H9 (cell line): ENCODE results near the gene TXNRD1. TPM values are rescaled to one million over a fixed set of nuclear protein-coding genes. Genes with fewer than 3 reads are reported as not detected.

Experiments
- DNase-seq: peaks from one replicate; pipeline ENCODE4 v3.0.0-alpha.2; 2017
- H2AFZ ChIP-seq: one replicate; pipeline ENCODE4 v1.6.1; 2013; ENCODE audit warnings: mild to moderate bottlenecking, low read length, control low read depth, moderate library complexity
- H2AK5ac ChIP-seq: 2 replicates; pipeline ENCODE4 v1.6.1; 2013; ENCODE audit warnings: low read length, control low read depth, mixed read lengths; ENCODE audit not compliant: insufficient read length
- H2BK120ac ChIP-seq: one replicate; pipeline ENCODE4 v1.6.1; 2013; ENCODE audit warnings: low read depth, mild to moderate bottlenecking, low read length, control low read depth, inconsistent platforms; ENCODE audit not compliant: poor library complexity, severe bottlenecking
- H2BK12ac ChIP-seq: 2 replicates; pipeline ENCODE4 v1.6.1; 2013; ENCODE audit warnings: low read length, control low read depth, mixed read lengths, low read depth; ENCODE audit not compliant: insufficient read length
- H2BK15ac ChIP-seq: 2 replicates; pipeline ENCODE4 v1.6.1; 2013; ENCODE audit warnings: low read depth, low read length, control low read depth
- H2BK20ac ChIP-seq: one replicate; pipeline ENCODE4 v1.6.1; 2013; ENCODE audit warnings: low read depth, mild to moderate bottlenecking, low read length, control low read depth, inconsistent platforms; ENCODE audit not compliant: poor library complexity, severe bottlenecking
- H2BK5ac ChIP-seq: 2 replicates; pipeline ENCODE4 v1.6.1; 2013; ENCODE audit warnings: low read length, control low read depth, mixed read lengths; ENCODE audit not compliant: insufficient read length
- H3K14ac ChIP-seq: 2 replicates; pipeline ENCODE4 v1.6.1; 2013; ENCODE audit warnings: low read length, control low read depth; ENCODE audit not compliant: insufficient read depth
- H3K18ac ChIP-seq: 2 replicates; pipeline ENCODE4 v1.6.1; 2013; ENCODE audit warnings: low read depth, mild to moderate bottlenecking, mixed read lengths, low read length, control low read depth; ENCODE audit not compliant: insufficient read length
- H3K23ac ChIP-seq: 2 replicates; pipeline ENCODE4 v1.6.1; 2013; ENCODE audit warnings: low read length, control low read depth, mixed read lengths, low read depth; ENCODE audit not compliant: insufficient read length
- H3K23me2 ChIP-seq: 2 replicates; pipeline ENCODE4 v1.6.1; 2013; ENCODE audit warnings: low read depth, mild to moderate bottlenecking, mixed read lengths, low read length, control low read depth; ENCODE audit not compliant: insufficient read length, poor library complexity, severe bottlenecking
- H3K27ac ChIP-seq: 2 replicates; pipeline ENCODE4 v1.5.1; 2013; ENCODE audit warnings: low read length, control low read depth, mixed read lengths, low read depth; ENCODE audit not compliant: insufficient read length
- H3K27me3 ChIP-seq: 2 replicates; pipeline ENCODE4 v1.6.1; 2013; ENCODE audit warnings: low read length, control low read depth, inconsistent platforms; ENCODE audit not compliant: insufficient read depth
- H3K4ac ChIP-seq: 2 replicates; pipeline ENCODE4 v1.6.1; 2013; ENCODE audit warnings: low read depth, mild to moderate bottlenecking, control low read depth, inconsistent platforms, low read length, moderate library complexity
- H3K4me1 ChIP-seq: 2 replicates; pipeline ENCODE4 v1.6.1; 2013; ENCODE audit warnings: low read length, control low read depth, inconsistent platforms; ENCODE audit not compliant: insufficient read depth
- H3K4me2 ChIP-seq: 2 replicates; pipeline ENCODE4 v1.6.1; 2013; ENCODE audit warnings: low read length, control low read depth, mixed read lengths; ENCODE audit not compliant: insufficient read length, insufficient read depth
- H3K56ac ChIP-seq: 2 replicates; pipeline ENCODE4 v1.6.1; 2013; ENCODE audit warnings: low read depth, mild to moderate bottlenecking, mixed read lengths, low read length, control low read depth; ENCODE audit not compliant: insufficient read length
- H3K79me1 ChIP-seq: 2 replicates; pipeline ENCODE4 v1.6.1; 2013; ENCODE audit warnings: low read depth, mild to moderate bottlenecking, moderate library complexity, low read length, control low read depth, inconsistent platforms; ENCODE audit not compliant: insufficient read depth, poor library complexity, severe bottlenecking
- H3K79me2 ChIP-seq: 2 replicates; pipeline ENCODE4 v1.6.1; 2013; ENCODE audit warnings: low read length, control low read depth, inconsistent platforms; ENCODE audit not compliant: insufficient read depth
- H3K9ac ChIP-seq: 2 replicates; pipeline ENCODE4 v1.6.1; 2013; ENCODE audit warnings: low read length, control low read depth, mixed read lengths; ENCODE audit not compliant: insufficient read length; ENCODE audit errors: extremely low read depth
- H3K9me3 ChIP-seq: one replicate; pipeline ENCODE4 v1.6.1; 2013; ENCODE audit warnings: low read depth, low read length, inconsistent platforms; ENCODE audit not compliant: control insufficient read depth
- H3T11ph ChIP-seq: one replicate; pipeline ENCODE4 v1.6.1; 2013; ENCODE audit warnings: mild to moderate bottlenecking, low read length, control low read depth, inconsistent platforms
- H4K20me1 ChIP-seq: one replicate; pipeline ENCODE4 v1.6.1; 2013; ENCODE audit not compliant: control insufficient read depth, insufficient read length, insufficient read depth
- H4K5ac ChIP-seq: 2 replicates; pipeline ENCODE4 v1.6.1; 2013; ENCODE audit warnings: low read depth, mild to moderate bottlenecking, mixed read lengths, low read length, control low read depth; ENCODE audit not compliant: insufficient read length
- H4K8ac ChIP-seq: replicated peaks from 2 replicates; pipeline ENCODE4 v1.6.1; 2013; ENCODE audit warnings: low read length, control low read depth, mixed read lengths, low read depth; ENCODE audit not compliant: insufficient read length
- H4K91ac ChIP-seq: 2 replicates; pipeline ENCODE4 v1.6.1; 2013; ENCODE audit warnings: low read depth, mild to moderate bottlenecking, moderate library complexity, mixed read lengths, low read length, control low read depth; ENCODE audit not compliant: insufficient read length
- H3K27ac Mint-ChIP-seq, 3 experiments: 2 replicates in 2 of 3; 3 replicates in 1 of 3; pipeline ENCODE4 v1.8.0; 2020 to 2021; ENCODE audit warnings: mixed read lengths in 3 of 3, mild to moderate bottlenecking in 1 of 3, moderate library complexity in 1 of 3
- H3K27me3 Mint-ChIP-seq: 2 replicates; pipeline ENCODE4 v1.8.0; 2021; ENCODE audit warnings: low read depth, mild to moderate bottlenecking, moderate library complexity, mixed read lengths
- H3K36me3 Mint-ChIP-seq, 3 experiments: 2 replicates in 2 of 3; 3 replicates in 1 of 3; pipeline ENCODE4 v1.8.0; 2020 to 2021; ENCODE audit warnings: low read depth in 3 of 3, mixed read lengths in 3 of 3; ENCODE audit not compliant: insufficient read depth in 1 of 3
- H3K4me1 Mint-ChIP-seq, 2 experiments: 2 replicates each; pipeline ENCODE4 v1.8.0; 2020; ENCODE audit warnings: mixed read lengths in 2 of 2
- H3K4me3 Mint-ChIP-seq, 2 experiments: 2 replicates in 1 of 2; 3 replicates in 1 of 2; pipeline ENCODE4 v1.8.0; 2020 to 2021; ENCODE audit warnings: mild to moderate bottlenecking in 2 of 2, mixed read lengths in 2 of 2, moderate library complexity in 1 of 2
- H3K9me3 Mint-ChIP-seq, 2 experiments: 2 replicates in 1 of 2; 3 replicates in 1 of 2; pipeline ENCODE4 v1.8.0; 2020; ENCODE audit warnings: mild to moderate bottlenecking in 2 of 2, mixed read lengths in 2 of 2, moderate library complexity in 1 of 2
- CTCF ChIP-seq: fragments of 200-600 bp; sonication (generic); conservative IDR thresholded peaks from 3 replicates; pipeline ENCODE4 v1.8.0; 2021; ENCODE audit warnings: antibody characterized with exemption, mild to moderate bottlenecking
- WGBS: extraction: QIAGEN DNeasy Blood & Tissue Kit; methylation state at CpG from one replicate; pipeline ENCODE4 v1.1.7; 2013; ENCODE audit warnings: missing lambda C conversion rate, low lambda C conversion rate, mixed read lengths; ENCODE audit not compliant: insufficient read length; ENCODE audit errors: extremely low coverage; 5-methylcytosine and 5-hydroxymethylcytosine counted together
- total RNA-seq: library from RNA; stranded (reverse); gene quantifications from 2 replicates; pipeline ENCODE4 v1.2.1, GENCODE V29; 2021

TXNRD1 gene
- total RNA-seq, 1 experiment from 2014 or later: 100 TPM

- Histone ChIP-seq H3K79me2 (peaks cover 20% of the 10 kb centered on the region; the same call in 1 of the 2 replicates), H3T11ph (no peak overlapping the region), H4K8ac (no peak overlapping the region), H3K4me2 (peak overlapping the region; percentile 89), H4K20me1 (no peaks in the 10 kb centered on the region), H4K91ac (no peak overlapping the region), H2BK12ac (peak overlapping the region; percentile 9), H4K5ac (no peak overlapping the region), H3K56ac (no peak overlapping the region), H3K18ac (peak overlapping the region; percentile 80), H3K4me1 (peaks cover 10% of the 10 kb centered on the region; the same call in 1 of the 2 replicates), H2AK5ac (no peak overlapping the region), H3K14ac (peak overlapping the region; percentile 86), H2BK120ac (no peak overlapping the region), H3K4ac (no peak overlapping the region; the same call in 1 of the 2 replicates), H2BK20ac (no peak overlapping the region), H3K9me3 (no peaks in the 10 kb centered on the region), H3K27me3 (no peaks in the 10 kb centered on the region), H3K27ac (peak overlapping the region; percentile 59), H3K79me1 (peaks cover 5% of the 10 kb centered on the region), H2BK5ac (no peak overlapping the region), H2AFZ (no peak overlapping the region), H3K23ac (no peak overlapping the region), H3K9ac (peak overlapping the region; percentile 89), H3K23me2 (peaks cover 16% of the 10 kb centered on the region), H2BK15ac (no peak overlapping the region)
- peaks cover 14 to 23% (median 21%) of the 10 kb centered on the region in 3 experiments; a peak in 6 of 7 replicates for H3K36me3 Mint-ChIP-seq
- peak overlapping the region; percentile 94 to 99 (median 94); a peak in 6 of 7 replicates for H3K27ac Mint-ChIP-seq
- peak overlapping the region; percentile 97 to 100 for H3K4me3 Mint-ChIP-seq
- no peaks in the 10 kb centered on the region for H3K9me3 Mint-ChIP-seq
- WGBS: no CpG with 5 or more reads among the region's 41 CpGs
- peaks cover 4% of the 10 kb centered on the region; the same call in 1 of the 2 replicates for H3K27me3 Mint-ChIP-seq
- DNase-seq: peak; percentile 96
- H3K4me1 Mint-ChIP-seq: peaks cover 40 to 46% of the 10 kb centered on the region in 2 experiments
- TF ChIP-seq CTCF: no peak
Observed at GRCh38 chr12:104288635-104289274, 73.2 kb downstream of the TXNRD1 start.
